Colonic mucosa (tissue), 4 donors: ENCODE results near the gene STIM1. TPM values are rescaled to one million over a fixed set of nuclear protein-coding genes. Genes with fewer than 3 reads are reported as not detected.

Source experiments
- DNase-seq: peaks from one replicate; pipeline ENCODE4 v3.0.0-alpha.2; 2020
- H3K27ac ChIP-seq: fragments of 200-600 bp; one replicate; pipeline ENCODE4 v1.8.0; 2021
- H3K27me3 ChIP-seq: fragments of 200-600 bp; one replicate; pipeline ENCODE4 v1.8.0; 2021
- H3K36me3 ChIP-seq: fragments of 200-600 bp; one replicate; pipeline ENCODE4 v1.8.0; 2021
- H3K4me1 ChIP-seq: fragments of 200-600 bp; one replicate; pipeline ENCODE4 v1.8.0; 2021; ENCODE audit warnings: mild to moderate bottlenecking
- H3K4me3 ChIP-seq: fragments of 200-600 bp; one replicate; pipeline ENCODE4 v1.8.0; 2021
- H3K9ac ChIP-seq, 2 donors: one replicate each; pipeline ENCODE4 v1.7.0; 2013; ENCODE audit warnings: control low read depth in 2 of 2, low read depth in 2 of 2, low read length in 2 of 2
- H3K9me3 ChIP-seq: fragments of 200-600 bp; one replicate; pipeline ENCODE4 v1.8.0; 2021
- intact Hi-C: fragments of 100-400 bp; cut with DNase I; formaldehyde crosslinking; loops from one replicate; pipeline ENCODE4 v1.14.1; 2022
- total RNA-seq, 2 donors: library from RNA; stranded (reverse); fragmentation: NEBNext Ultra II Directional in 1 of 2; extraction: Animal tissue kit (Norgen Biotek cat#: 25700) in 1 of 2; gene quantifications; one replicate each; pipeline ENCODE4 v1.2.1, GENCODE V29; 2021
- TF ChIP-seq, protein P1 (sequence below): fragments of 200-600 bp; IDR thresholded peaks from one replicate; pipeline ENCODE4 v1.8.0; 2022; ENCODE audit warnings: antibody characterized with exemption, mild to moderate bottlenecking
- donor health status: healthy.
- donor health status: DM: no; HTN: no; CAD: no.
- donor health status: DM: no; HTN: no; CAD: no.

Gene STIM1
- total RNA-seq, 2 donors from 2014 or later: 39.1 to 56.8 TPM

- Histone ChIP-seq H3K36me3 (no peaks in the 10 kb centered on the region), H3K27me3 (no peaks in the 10 kb centered on the region), H3K9me3 (no peaks in the 10 kb centered on the region), H3K27ac (no peak overlapping the region), H3K4me1 (no peaks in the 10 kb centered on the region), H3K4me3 (no peak overlapping the region), H3K9ac (no peak overlapping the region)
- DNase-seq: no peak
- intact Hi-C loops: no loop called here
- TF ChIP-seq, protein P1, sequence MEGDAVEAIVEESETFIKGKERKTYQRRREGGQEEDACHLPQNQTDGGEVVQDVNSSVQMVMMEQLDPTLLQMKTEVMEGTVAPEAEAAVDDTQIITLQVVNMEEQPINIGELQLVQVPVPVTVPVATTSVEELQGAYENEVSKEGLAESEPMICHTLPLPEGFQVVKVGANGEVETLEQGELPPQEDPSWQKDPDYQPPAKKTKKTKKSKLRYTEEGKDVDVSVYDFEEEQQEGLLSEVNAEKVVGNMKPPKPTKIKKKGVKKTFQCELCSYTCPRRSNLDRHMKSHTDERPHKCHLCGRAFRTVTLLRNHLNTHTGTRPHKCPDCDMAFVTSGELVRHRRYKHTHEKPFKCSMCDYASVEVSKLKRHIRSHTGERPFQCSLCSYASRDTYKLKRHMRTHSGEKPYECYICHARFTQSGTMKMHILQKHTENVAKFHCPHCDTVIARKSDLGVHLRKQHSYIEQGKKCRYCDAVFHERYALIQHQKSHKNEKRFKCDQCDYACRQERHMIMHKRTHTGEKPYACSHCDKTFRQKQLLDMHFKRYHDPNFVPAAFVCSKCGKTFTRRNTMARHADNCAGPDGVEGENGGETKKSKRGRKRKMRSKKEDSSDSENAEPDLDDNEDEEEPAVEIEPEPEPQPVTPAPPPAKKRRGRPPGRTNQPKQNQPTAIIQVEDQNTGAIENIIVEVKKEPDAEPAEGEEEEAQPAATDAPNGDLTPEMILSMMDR: no peak
Observed at GRCh38 chr11:4026389-4026788, 170.9 kb downstream of the STIM1 start.

GRCh38 chr11:4027746-4028145 is 172.3 kb downstream of the STIM1 start:
- intact Hi-C loops: no loop called here
- H3K4me1 ChIP-seq: no peaks in the 10 kb centered on the region
- TF ChIP-seq, protein P1: no peak
- H3K9me3 ChIP-seq: no peaks in the 10 kb centered on the region
- no peak for DNase-seq
- H3K9ac ChIP-seq: no peak overlapping the region
- H3K27me3 ChIP-seq: no peaks in the 10 kb centered on the region
- no peak overlapping the region for H3K27ac ChIP-seq
- H3K36me3 ChIP-seq: no peaks in the 10 kb centered on the region
- H3K4me3 ChIP-seq: no peak overlapping the region

DNA sequence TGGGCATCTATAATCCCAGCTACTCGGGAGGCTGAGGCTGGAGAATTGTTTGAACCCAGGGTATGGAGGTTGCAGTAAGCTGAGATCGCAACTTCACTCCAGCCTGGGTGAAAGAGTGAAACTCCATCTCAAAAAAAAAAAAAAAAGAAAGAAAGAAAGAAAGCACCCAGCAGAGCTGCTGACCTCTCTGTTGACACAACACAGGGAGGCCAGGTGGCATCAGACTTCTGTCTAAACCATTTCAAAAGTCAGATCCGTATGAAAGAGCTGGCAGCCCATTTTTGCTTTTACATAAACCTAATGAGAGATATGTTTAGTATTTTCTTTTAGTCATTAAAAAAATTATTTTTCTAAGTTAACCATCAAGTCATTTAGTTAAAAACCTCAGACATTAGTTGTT is 174.7 kb downstream of the STIM1 start:
- no peaks in the 10 kb centered on the region for H3K36me3 ChIP-seq
- no peak for DNase-seq
- TF ChIP-seq, protein P1: no peak

GRCh38 chr11:4032097-4032496 is 176.6 kb downstream of the STIM1 start:
- Histone ChIP-seq H3K27me3 (no peaks in the 10 kb centered on the region), H3K4me3 (no peak overlapping the region), H3K27ac (no peak overlapping the region), H3K4me1 (no peaks in the 10 kb centered on the region), H3K9me3 (no peaks in the 10 kb centered on the region), H3K36me3 (no peaks in the 10 kb centered on the region), H3K9ac (no peak overlapping the region)
- intact Hi-C loops: no loop called here
- no peak for DNase-seq
- TF ChIP-seq, protein P1: no peak

More for the DNA sequence above, 174.7 kb downstream of the STIM1 start:
- Histone ChIP-seq H3K27ac (no peak overlapping the region), H3K9ac (no peak overlapping the region), H3K4me1 (no peaks in the 10 kb centered on the region), H3K4me3 (no peak overlapping the region), H3K9me3 (no peaks in the 10 kb centered on the region), H3K27me3 (no peaks in the 10 kb centered on the region)
- intact Hi-C loops: no loop called here

- TF ChIP-seq, protein P1: no peak
- no peak overlapping the region for H3K4me3 ChIP-seq
- H3K4me1 ChIP-seq: no peaks in the 10 kb centered on the region
- H3K36me3 ChIP-seq: no peaks in the 10 kb centered on the region
- H3K27me3 ChIP-seq: no peaks in the 10 kb centered on the region
- H3K9ac ChIP-seq: no peak overlapping the region
- DNase-seq: no peak
- H3K27ac ChIP-seq: no peak overlapping the region
- intact Hi-C loops: no loop called here
- no peaks in the 10 kb centered on the region for H3K9me3 ChIP-seq
Observed at GRCh38 chr11:4035985-4036384, 180.5 kb downstream of the STIM1 start.

DNA sequence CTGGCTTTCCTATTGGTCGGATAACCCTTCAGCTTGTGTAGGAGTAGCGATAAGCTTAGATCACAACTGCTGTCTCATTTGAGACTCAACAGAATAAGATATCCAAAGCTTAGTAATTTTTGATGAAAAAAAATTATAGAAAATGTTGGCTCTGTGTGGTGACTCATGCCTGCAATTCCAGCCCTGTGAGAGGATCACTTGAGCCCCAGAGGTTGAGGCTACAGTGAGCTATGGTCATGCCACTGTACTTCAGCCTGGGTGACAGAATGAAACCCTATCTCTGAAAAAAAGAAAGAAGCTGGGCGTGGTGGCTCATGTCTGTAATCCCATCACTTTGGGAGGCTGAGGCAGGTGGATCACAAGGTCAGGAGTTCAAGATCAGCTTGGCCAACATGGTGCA is 183.5 kb downstream of the STIM1 start:
- no peaks in the 10 kb centered on the region for H3K9me3 ChIP-seq
- no peaks in the 10 kb centered on the region for H3K4me1 ChIP-seq
- TF ChIP-seq, protein P1: no peak
- H3K36me3 ChIP-seq: no peaks in the 10 kb centered on the region
- no peak overlapping the region for H3K9ac ChIP-seq
- H3K4me3 ChIP-seq: no peak overlapping the region
- DNase-seq: no peak
- H3K27me3 ChIP-seq: no peaks in the 10 kb centered on the region
- intact Hi-C loops: no loop called here
- no peak overlapping the region for H3K27ac ChIP-seq
